ENCODE measurements around the gene MB21D2.

Gene MB21D2

DNA sequence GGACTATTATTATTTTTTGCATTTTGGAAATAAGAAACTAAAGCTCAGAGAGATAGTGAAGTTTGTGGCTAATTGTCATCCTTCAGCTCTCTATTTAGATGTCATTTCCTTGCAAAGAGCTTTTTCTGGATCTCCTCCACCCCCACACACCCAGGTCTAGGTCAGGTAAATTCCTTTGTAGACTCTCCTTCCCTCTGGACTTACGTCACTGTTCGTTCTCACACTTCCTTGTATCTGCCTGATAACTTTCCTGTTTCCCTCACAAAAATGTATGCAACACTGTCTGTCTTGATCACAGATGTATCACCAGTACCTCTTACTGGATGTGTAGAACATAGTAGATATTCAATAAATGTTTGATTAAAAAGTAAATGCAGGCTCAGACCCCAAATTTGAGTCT is 6.1 kb upstream of the MB21D2 start:
- no CpG with 5 or more reads among the region's 2 CpGs for WGBS (ENCODE audit: insufficient coverage)
- H3K27ac ChIP-seq (ENCODE audit: insufficient read depth in 1 of 2, low read depth in 1 of 2, low read length in 2 of 2, poor library complexity in 1 of 2, severe bottlenecking in 2 of 2) = no peak overlapping the region
- H3K9me3 ChIP-seq (ENCODE audit: control extremely low read depth in 1 of 5, control insufficient read depth in 4 of 5, insufficient read depth in 2 of 5, low read depth in 1 of 5, low read length in 4 of 5) = no peaks in the 10 kb centered on the region
- no peak for DNase-seq
- no peaks in the 10 kb centered on the region for H3K36me3 ChIP-seq (ENCODE audit: control insufficient read depth in 4 of 4, insufficient read depth in 4 of 4, low read length in 3 of 4)
- CTCF ChIA-PET = interaction anchor here (1.1 kb wide), 1 partner anchor 117 kb away, joined by 5 read pairs; no protein-coding TSS in a partner anchor
- peaks cover 5 to 21% (median 16%) of the 10 kb centered on the region in 5 experiments for H3K27me3 ChIP-seq (replicated peaks in 2 of 5; ENCODE audit: control insufficient read depth in 4 of 5, insufficient read depth in 5 of 5, low read length in 4 of 5)
- POLR2A ChIA-PET = no interaction called here
- H3K4me3 ChIP-seq (ENCODE audit: control insufficient read depth in 1 of 7, extremely low read depth in 1 of 7, insufficient read depth in 4 of 7, low read depth in 2 of 7, low read length in 6 of 7) = no peak overlapping the region
- H3K4me1 ChIP-seq (ENCODE audit: control extremely low read depth in 1 of 4, control insufficient read depth in 4 of 4, insufficient read depth in 4 of 4, low read length in 3 of 4) = no peaks in the 10 kb centered on the region

DNA sequence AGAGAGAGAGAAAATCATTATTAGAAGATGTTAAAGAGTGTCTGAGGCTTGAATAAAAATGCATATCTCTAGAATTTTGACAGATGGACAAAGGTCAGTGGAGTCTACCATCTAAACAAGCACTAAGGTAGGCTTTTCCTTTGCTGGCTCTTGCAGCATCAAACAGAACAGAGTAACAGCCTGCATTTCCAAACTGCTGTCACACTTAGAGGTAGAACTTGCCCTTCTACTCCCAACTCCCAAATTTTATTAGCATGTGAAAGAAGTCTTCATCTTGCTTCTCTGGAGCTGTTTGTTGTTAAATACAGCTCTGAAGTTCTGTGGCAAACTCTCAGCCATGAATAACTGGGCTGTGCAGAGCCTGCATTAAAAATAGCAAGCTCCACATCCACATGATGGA is 4.1 kb upstream of the MB21D2 start:
- POLR2A ChIA-PET = no interaction called here
- Histone ChIP-seq H3K36me3 (ENCODE audit: control insufficient read depth in 4 of 4, insufficient read depth in 4 of 4, low read length in 3 of 4) (no peaks in the 10 kb centered on the region), H3K27ac (ENCODE audit: insufficient read depth in 1 of 2, low read depth in 1 of 2, low read length in 2 of 2, poor library complexity in 1 of 2, severe bottlenecking in 2 of 2) (no peak overlapping the region), H3K4me3 (ENCODE audit: control insufficient read depth in 1 of 7, extremely low read depth in 1 of 7, insufficient read depth in 4 of 7, low read depth in 2 of 7, low read length in 6 of 7) (no peak overlapping the region), H3K27me3 (replicated peaks in 2 of 5; ENCODE audit: control insufficient read depth in 4 of 5, insufficient read depth in 5 of 5, low read length in 4 of 5) (peaks cover 11 to 37% (median 20%) of the 10 kb centered on the region in 5 experiments), H3K9me3 (ENCODE audit: control extremely low read depth in 1 of 5, control insufficient read depth in 4 of 5, insufficient read depth in 2 of 5, low read depth in 1 of 5, low read length in 4 of 5) (no peaks in the 10 kb centered on the region), H3K4me1 (ENCODE audit: control extremely low read depth in 1 of 4, control insufficient read depth in 4 of 4, insufficient read depth in 4 of 4, low read length in 3 of 4) (peaks cover 3 to 14% (median 13%) of the 10 kb centered on the region in 4 experiments)
- DNase-seq = no peak
- CTCF ChIA-PET = no interaction called here

DNA sequence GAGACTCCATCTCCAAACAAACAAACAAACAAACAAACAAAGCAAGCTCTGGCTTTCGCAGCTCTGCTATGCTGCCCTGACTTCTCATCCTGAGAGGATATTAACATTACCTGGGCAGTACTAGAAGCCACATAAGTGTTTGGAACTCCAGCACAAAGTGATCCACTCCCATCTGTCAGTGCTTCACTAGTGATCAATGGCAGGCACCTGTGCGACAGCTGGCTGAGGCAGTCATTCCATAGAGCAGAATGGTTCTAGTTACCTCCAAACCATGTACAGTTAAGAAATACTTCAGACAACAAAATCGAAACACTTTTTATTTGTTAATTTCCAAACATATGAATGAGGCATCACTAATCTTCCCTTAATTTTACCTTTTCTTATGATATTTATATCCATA is 2.8 kb upstream of the MB21D2 start:
- Histone ChIP-seq H3K27me3 (replicated peaks in 2 of 5; ENCODE audit: control insufficient read depth in 4 of 5, insufficient read depth in 5 of 5, low read length in 4 of 5) (peaks cover 24 to 51% (median 26%) of the 10 kb centered on the region in 5 experiments), H3K4me3 (ENCODE audit: control insufficient read depth in 1 of 7, extremely low read depth in 1 of 7, insufficient read depth in 4 of 7, low read depth in 2 of 7, low read length in 6 of 7) (no peak overlapping the region), H3K27ac (ENCODE audit: insufficient read depth in 1 of 2, low read depth in 1 of 2, low read length in 2 of 2, poor library complexity in 1 of 2, severe bottlenecking in 2 of 2) (no peak overlapping the region), H3K36me3 (ENCODE audit: control insufficient read depth in 4 of 4, insufficient read depth in 4 of 4, low read length in 3 of 4) (no peaks in the 10 kb centered on the region), H3K4me1 (ENCODE audit: control extremely low read depth in 1 of 4, control insufficient read depth in 4 of 4, insufficient read depth in 4 of 4, low read length in 3 of 4) (peaks cover 3 to 21% (median 19%) of the 10 kb centered on the region in 4 experiments), H3K9me3 (ENCODE audit: control extremely low read depth in 1 of 5, control insufficient read depth in 4 of 5, insufficient read depth in 2 of 5, low read depth in 1 of 5, low read length in 4 of 5) (no peaks in the 10 kb centered on the region)
- 93% methylated on average over 3 of the region's 3 CpGs for WGBS (ENCODE audit: insufficient coverage)
- ChIA-PET POLR2A (no interaction called here), CTCF (interaction anchor here (1.5 kb wide), 1 partner anchor 106 kb away, joined by 3 read pairs; no protein-coding TSS in a partner anchor)
- DNase-seq = no peak

DNA sequence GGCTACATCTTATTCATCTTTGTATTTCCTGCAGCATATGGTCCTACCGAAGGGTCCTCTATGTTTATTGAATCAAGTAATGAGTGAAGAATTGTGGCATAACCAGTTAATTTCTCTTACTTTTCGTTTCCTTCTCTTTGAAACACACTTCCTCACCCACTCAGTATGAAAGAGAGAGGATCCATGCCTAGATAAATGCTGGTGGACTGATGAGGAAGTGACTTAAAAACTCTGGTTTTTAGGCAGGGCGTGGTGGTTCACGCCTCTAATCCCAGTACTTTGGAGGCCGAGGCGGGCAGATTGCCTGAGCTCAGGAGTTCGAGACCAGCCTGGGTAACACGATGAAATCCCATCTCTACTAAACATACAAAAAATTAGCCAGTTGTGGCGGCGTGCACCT is 2.2 kb upstream of the MB21D2 start:
- WGBS (ENCODE audit: insufficient coverage) = 63% methylated on average over 4 of the region's 10 CpGs
- Histone ChIP-seq H3K9me3 (ENCODE audit: control extremely low read depth in 1 of 5, control insufficient read depth in 4 of 5, insufficient read depth in 2 of 5, low read depth in 1 of 5, low read length in 4 of 5) (no peaks in the 10 kb centered on the region), H3K4me3 (ENCODE audit: control insufficient read depth in 1 of 7, extremely low read depth in 1 of 7, insufficient read depth in 4 of 7, low read depth in 2 of 7, low read length in 6 of 7) (no peak overlapping the region), H3K27ac (ENCODE audit: insufficient read depth in 1 of 2, low read depth in 1 of 2, low read length in 2 of 2, poor library complexity in 1 of 2, severe bottlenecking in 2 of 2) (no peak overlapping the region), H3K36me3 (ENCODE audit: control insufficient read depth in 4 of 4, insufficient read depth in 4 of 4, low read length in 3 of 4) (no peaks in the 10 kb centered on the region), H3K27me3 (replicated peaks in 2 of 5; ENCODE audit: control insufficient read depth in 4 of 5, insufficient read depth in 5 of 5, low read length in 4 of 5) (peaks cover 25 to 56% (median 29%) of the 10 kb centered on the region in 5 experiments), H3K4me1 (ENCODE audit: control extremely low read depth in 1 of 4, control insufficient read depth in 4 of 4, insufficient read depth in 4 of 4, low read length in 3 of 4) (peaks cover 3 to 21% (median 19%) of the 10 kb centered on the region in 4 experiments)
- peak in 2 of 3 donors; percentile 21 to 36 for DNase-seq
- CTCF ChIA-PET = interaction anchor here (1.5 kb wide), 1 partner anchor 105 kb away, joined by 3 read pairs; no protein-coding TSS in a partner anchor
- POLR2A ChIA-PET = no interaction called here

DNA sequence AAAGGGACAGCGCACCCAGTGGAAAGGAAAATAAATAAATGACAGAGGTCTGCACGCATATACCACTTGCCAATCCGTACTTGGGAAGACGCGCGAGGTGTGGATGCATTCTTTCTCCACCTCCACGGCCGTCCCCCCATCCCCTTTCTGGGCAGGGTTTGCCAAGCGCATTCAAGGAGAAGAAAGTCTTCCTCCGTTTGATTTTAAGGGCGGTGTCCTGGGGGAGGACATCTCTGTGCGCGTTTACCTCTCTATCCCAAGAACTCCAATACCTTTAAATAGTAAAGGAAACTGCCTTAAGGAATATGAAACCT is 576 bp upstream of the MB21D2 start:
- Histone ChIP-seq H3K36me3 (ENCODE audit: control insufficient read depth in 4 of 4, insufficient read depth in 4 of 4, low read length in 3 of 4) (no peaks in the 10 kb centered on the region), H3K4me3 (ENCODE audit: control insufficient read depth in 1 of 7, extremely low read depth in 1 of 7, insufficient read depth in 4 of 7, low read depth in 2 of 7, low read length in 6 of 7) (peak overlapping the region; percentile 48 to 90 (median 78)), H3K27ac (ENCODE audit: insufficient read depth in 1 of 2, low read depth in 1 of 2, low read length in 2 of 2, poor library complexity in 1 of 2, severe bottlenecking in 2 of 2) (no peak overlapping the region), H3K9me3 (ENCODE audit: control extremely low read depth in 1 of 5, control insufficient read depth in 4 of 5, insufficient read depth in 2 of 5, low read depth in 1 of 5, low read length in 4 of 5) (no peaks in the 10 kb centered on the region), H3K27me3 (replicated peaks in 2 of 5; ENCODE audit: control insufficient read depth in 4 of 5, insufficient read depth in 5 of 5, low read length in 4 of 5) (peaks cover 29 to 62% (median 33%) of the 10 kb centered on the region in 5 experiments), H3K4me1 (ENCODE audit: control extremely low read depth in 1 of 4, control insufficient read depth in 4 of 4, insufficient read depth in 4 of 4, low read length in 3 of 4) (peaks cover 3 to 21% (median 19%) of the 10 kb centered on the region in 4 experiments)
- CTCF ChIA-PET = interaction anchor here (0.9 to 3.9 kb wide), 5 partner anchors 15 to 654 kb away, joined by 3 to 15 read pairs (median 4); no protein-coding TSS in a partner anchor
- no peak for DNase-seq
- WGBS (ENCODE audit: insufficient coverage) = 4% methylated on average over 5 of the region's 13 CpGs
- POLR2A ChIA-PET = interaction anchor here (0.6 kb wide), 1 partner anchor 53 kb away, joined by 3 read pairs; no protein-coding TSS in a partner anchor

DNA sequence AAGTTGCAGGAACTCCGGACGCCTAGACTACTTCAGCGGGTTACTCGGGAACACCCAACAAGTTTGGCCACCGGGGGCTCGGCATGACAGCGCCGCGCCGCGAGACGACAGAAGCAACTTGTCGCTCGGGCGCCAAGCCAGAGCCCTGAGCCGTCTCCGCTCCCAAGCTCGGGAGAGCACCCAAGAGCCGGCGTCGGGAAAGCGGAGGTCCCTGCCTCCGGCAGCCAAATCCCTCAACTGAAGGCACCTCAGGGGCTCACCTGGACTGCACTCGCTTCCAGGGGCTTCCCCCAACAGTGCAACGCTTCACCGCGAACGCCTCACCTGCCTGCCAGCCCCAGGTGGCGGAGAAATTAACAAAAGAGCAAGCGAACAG is 640 bp downstream of the MB21D2 start:
- Histone ChIP-seq H3K27ac (ENCODE audit: insufficient read depth in 1 of 2, low read depth in 1 of 2, low read length in 2 of 2, poor library complexity in 1 of 2, severe bottlenecking in 2 of 2) (no peak overlapping the region), H3K4me1 (ENCODE audit: control extremely low read depth in 1 of 4, control insufficient read depth in 4 of 4, insufficient read depth in 4 of 4, low read length in 3 of 4) (peaks cover 3 to 21% (median 19%) of the 10 kb centered on the region in 4 experiments), H3K36me3 (ENCODE audit: control insufficient read depth in 4 of 4, insufficient read depth in 4 of 4, low read length in 3 of 4) (no peaks in the 10 kb centered on the region), H3K27me3 (replicated peaks in 2 of 5; ENCODE audit: control insufficient read depth in 4 of 5, insufficient read depth in 5 of 5, low read length in 4 of 5) (peaks cover 29 to 62% (median 33%) of the 10 kb centered on the region in 5 experiments), H3K9me3 (ENCODE audit: control extremely low read depth in 1 of 5, control insufficient read depth in 4 of 5, insufficient read depth in 2 of 5, low read depth in 1 of 5, low read length in 4 of 5) (no peaks in the 10 kb centered on the region), H3K4me3 (ENCODE audit: control insufficient read depth in 1 of 7, extremely low read depth in 1 of 7, insufficient read depth in 4 of 7, low read depth in 2 of 7, low read length in 6 of 7) (peak overlapping the region; percentile 9 to 90 (median 78))
- peak; percentile 28 to 61 (median 50) for DNase-seq
- ChIA-PET CTCF (interaction anchor here (1.1 to 3.9 kb wide), 6 partner anchors 11 to 124 kb away, joined by 3 to 15 read pairs (median 4); no protein-coding TSS in a partner anchor), POLR2A (interaction anchor here (1.1 kb wide), 1 partner anchor 29 kb away, joined by 3 read pairs; no protein-coding TSS in a partner anchor)
- WGBS (ENCODE audit: insufficient coverage) = under 1% methylated on average over 26 of the region's 30 CpGs

DNA sequence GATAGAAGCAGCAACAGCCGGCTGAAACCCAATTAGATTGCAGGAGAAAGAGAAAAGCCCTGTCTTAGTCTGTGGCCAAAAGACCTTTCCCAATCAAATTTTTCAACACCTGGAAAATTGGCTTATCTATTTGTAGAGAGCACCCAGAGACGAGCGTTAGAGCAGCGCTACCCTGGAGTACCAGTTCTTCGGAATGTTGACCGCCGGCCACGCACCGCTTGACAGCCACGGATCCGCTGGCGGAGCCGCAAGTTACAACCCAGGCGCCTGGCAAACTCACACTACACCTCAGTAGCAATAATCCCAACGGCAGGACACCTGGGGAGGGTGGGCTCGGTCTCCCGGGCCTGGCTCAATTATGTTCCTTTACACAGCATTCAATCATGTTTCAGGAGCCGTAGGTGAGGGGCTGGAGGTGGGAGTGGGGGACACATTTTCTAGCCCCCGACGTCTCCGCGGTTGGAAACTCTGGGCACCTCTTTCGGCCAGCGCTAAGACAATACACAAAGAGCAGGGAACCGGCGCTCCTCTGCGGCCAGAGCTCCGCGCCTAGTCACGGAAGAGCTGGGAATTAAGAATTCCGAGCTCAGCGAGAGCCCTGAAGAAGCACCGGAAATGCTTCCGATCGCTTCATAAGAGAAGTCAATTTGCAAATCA is 1.2 kb downstream of the MB21D2 start:
- peak overlapping the region in 6 of 7 experiments; percentile 65 to 90 (median 79) for H3K4me3 ChIP-seq (ENCODE audit: control insufficient read depth in 1 of 7, extremely low read depth in 1 of 7, insufficient read depth in 4 of 7, low read depth in 2 of 7, low read length in 6 of 7)
- ChIA-PET CTCF (interaction anchor here (1.1 to 3.9 kb wide), 6 partner anchors 10 to 125 kb away, joined by 3 to 18 read pairs (median 7); no protein-coding TSS in a partner anchor), POLR2A (interaction anchor here (1.1 kb wide), 1 partner anchor 28 kb away, joined by 3 read pairs; no protein-coding TSS in a partner anchor)
- H3K4me1 ChIP-seq (ENCODE audit: control extremely low read depth in 1 of 4, control insufficient read depth in 4 of 4, insufficient read depth in 4 of 4, low read length in 3 of 4) = peaks cover 3 to 21% (median 19%) of the 10 kb centered on the region in 4 experiments
- no peaks in the 10 kb centered on the region for H3K9me3 ChIP-seq (ENCODE audit: control extremely low read depth in 1 of 5, control insufficient read depth in 4 of 5, insufficient read depth in 2 of 5, low read depth in 1 of 5, low read length in 4 of 5)
- WGBS (ENCODE audit: insufficient coverage) = 2% methylated on average over 28 of the region's 35 CpGs
- DNase-seq = peak in 2 of 3 donors; percentile 11 to 23
- H3K27ac ChIP-seq (ENCODE audit: insufficient read depth in 1 of 2, low read depth in 1 of 2, low read length in 2 of 2, poor library complexity in 1 of 2, severe bottlenecking in 2 of 2) = no peak overlapping the region
- H3K36me3 ChIP-seq (ENCODE audit: control insufficient read depth in 4 of 4, insufficient read depth in 4 of 4, low read length in 3 of 4) = no peaks in the 10 kb centered on the region
- peaks cover 29 to 62% (median 33%) of the 10 kb centered on the region in 5 experiments for H3K27me3 ChIP-seq (replicated peaks in 2 of 5; ENCODE audit: control insufficient read depth in 4 of 5, insufficient read depth in 5 of 5, low read length in 4 of 5)

Data from common myeloid progenitor, CD34-positive (primary cell).